ENCODE results near the gene SCML1. TPM values are rescaled to one million over a fixed set of nuclear protein-coding genes. Genes with fewer than 3 reads are reported as not detected.

Gene SCML1
- total RNA-seq, 1 donor from 2014 or later, result 9.3 TPM

- H3K4me3 Mint-ChIP-seq, result no peak overlapping the region
- H3K27me3 Mint-ChIP-seq, result no peaks in the 10 kb centered on the region
- no peak overlapping the region for H3K27ac Mint-ChIP-seq
- H3K9me3 Mint-ChIP-seq, result no peaks in the 10 kb centered on the region
- no peak for TF ChIP-seq CTCF (conservative IDR thresholded peaks at IDR 0.05)
- no peak for DNase-seq (ENCODE audit: extremely low spot score, unreplicated experiment)
- H3K36me3 Mint-ChIP-seq, result no peaks in the 10 kb centered on the region
- H3K4me1 Mint-ChIP-seq (ENCODE audit: unreplicated experiment), result no peaks in the 10 kb centered on the region
Measured at GRCh38 chrX:17768997-17769396, 31.7 kb downstream of the SCML1 start.

DNA sequence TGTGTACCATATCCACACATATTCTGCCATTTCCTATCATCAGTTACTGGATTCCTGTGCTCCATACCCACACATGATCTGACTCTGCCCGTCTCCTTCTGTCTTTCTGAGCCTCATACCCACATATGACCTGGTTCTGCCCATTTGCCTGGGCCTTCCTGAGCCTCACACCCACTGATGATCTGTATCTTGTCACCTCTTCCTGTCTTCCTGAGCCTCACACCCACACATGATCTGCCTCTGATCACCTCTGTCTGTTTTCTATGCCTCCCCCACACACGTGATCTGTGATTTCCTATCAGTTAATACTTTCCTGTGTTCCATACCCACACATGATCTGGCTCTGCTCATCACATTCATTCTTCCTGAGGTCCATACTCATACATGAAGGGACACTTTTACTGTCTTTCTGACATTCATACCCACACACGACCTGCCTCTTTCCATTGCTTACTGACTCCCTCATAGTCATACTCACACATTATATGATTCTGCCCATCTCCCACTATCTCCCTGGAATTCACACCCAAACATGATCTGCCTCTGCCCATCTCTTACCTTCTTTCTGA is 32.5 kb downstream of the SCML1 start:
- Mint-ChIP-seq H3K27ac (no peak overlapping the region), H3K27me3 (no peaks in the 10 kb centered on the region), H3K36me3 (no peaks in the 10 kb centered on the region), H3K4me1 (ENCODE audit: unreplicated experiment) (no peaks in the 10 kb centered on the region), H3K4me3 (no peak overlapping the region), H3K9me3 (no peaks in the 10 kb centered on the region)
- DNase-seq (ENCODE audit: extremely low spot score, unreplicated experiment), result no peak
- TF ChIP-seq CTCF (conservative IDR thresholded peaks at IDR 0.05), result no peak

DNA sequence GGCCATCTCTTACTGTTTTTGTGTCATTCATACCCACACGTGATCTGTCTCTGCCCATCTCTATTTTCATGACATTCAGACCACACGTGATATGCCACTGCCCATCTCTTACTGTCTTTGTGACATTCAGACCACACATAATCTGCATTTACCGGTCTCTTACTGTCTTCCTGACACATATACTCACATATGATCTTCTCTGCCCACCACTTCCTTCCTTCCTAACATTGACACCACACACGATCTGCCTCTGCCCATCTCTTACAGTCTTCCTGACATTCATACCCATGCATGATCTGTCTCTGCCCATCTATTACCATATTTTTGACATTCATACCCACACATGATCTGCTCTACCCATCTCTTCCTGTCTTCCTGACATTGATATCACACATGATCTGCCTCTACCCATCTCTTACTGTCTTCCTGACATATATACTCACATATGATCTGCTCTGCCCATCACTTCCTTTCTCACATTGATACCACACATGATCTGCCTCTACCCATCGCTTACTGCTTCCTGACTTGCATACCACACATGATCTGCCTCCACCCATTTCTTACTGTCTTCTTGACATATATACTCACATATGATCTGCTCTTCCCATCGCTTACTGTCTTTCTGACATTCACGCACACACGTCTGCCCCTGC is 36.1 kb downstream of the SCML1 start:
- Mint-ChIP-seq H3K9me3 (no peaks in the 10 kb centered on the region), H3K27ac (no peak overlapping the region), H3K4me3 (no peak overlapping the region), H3K27me3 (no peaks in the 10 kb centered on the region), H3K4me1 (ENCODE audit: unreplicated experiment) (no peaks in the 10 kb centered on the region), H3K36me3 (no peaks in the 10 kb centered on the region)
- TF ChIP-seq CTCF (conservative IDR thresholded peaks at IDR 0.05), result no peak
- DNase-seq (ENCODE audit: extremely low spot score, unreplicated experiment), result no peak

DNA sequence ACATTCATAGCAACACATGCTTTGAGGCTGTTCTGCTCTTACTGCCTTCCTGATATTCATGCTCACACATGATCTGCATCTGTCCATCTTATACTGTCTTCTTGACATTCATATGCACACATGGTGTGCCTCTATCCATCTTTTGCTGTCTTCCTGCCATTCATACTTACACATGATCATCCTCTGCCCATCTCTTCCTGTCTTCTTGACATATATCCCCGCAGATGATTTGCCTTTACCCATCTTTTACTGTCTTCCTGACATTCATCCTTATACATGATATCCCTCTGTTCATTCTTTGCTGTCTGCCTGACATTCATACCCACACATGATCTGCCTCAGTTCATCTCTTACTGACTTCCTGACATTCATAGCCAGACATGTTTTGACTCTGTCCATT is 36.8 kb downstream of the SCML1 start:
- no peaks in the 10 kb centered on the region for H3K27me3 Mint-ChIP-seq
- no peaks in the 10 kb centered on the region for H3K4me1 Mint-ChIP-seq (ENCODE audit: unreplicated experiment)
- no peak overlapping the region for H3K27ac Mint-ChIP-seq
- no peaks in the 10 kb centered on the region for H3K9me3 Mint-ChIP-seq
- H3K4me3 Mint-ChIP-seq, result no peak overlapping the region
- no peaks in the 10 kb centered on the region for H3K36me3 Mint-ChIP-seq
- DNase-seq (ENCODE audit: extremely low spot score, unreplicated experiment), result no peak
- no peak for TF ChIP-seq CTCF (conservative IDR thresholded peaks at IDR 0.05)

DNA sequence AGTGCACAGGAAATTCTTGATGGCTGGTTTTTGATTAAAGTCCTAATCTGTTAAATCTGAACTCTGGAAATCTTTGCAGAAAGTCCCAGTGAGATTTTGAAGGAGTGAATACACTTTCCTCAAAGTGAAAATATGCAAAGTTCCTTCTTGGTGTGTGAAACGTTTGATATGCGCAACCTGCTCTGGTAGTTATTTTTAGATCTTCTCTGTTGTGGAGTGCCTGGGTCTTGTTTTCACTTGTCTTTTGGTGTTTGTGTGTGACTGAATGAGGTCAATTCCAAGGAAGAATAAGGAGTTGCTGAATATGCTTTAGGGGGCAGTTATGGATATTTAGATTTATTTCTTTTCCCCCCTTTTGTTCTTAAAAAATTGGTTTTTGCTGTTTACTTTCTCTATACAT is 41.7 kb downstream of the SCML1 start:
- no peak overlapping the region for H3K27ac Mint-ChIP-seq
- no peak for DNase-seq (ENCODE audit: extremely low spot score, unreplicated experiment)
- no peak for TF ChIP-seq CTCF (conservative IDR thresholded peaks at IDR 0.05)
- H3K4me1 Mint-ChIP-seq (ENCODE audit: unreplicated experiment), result no peaks in the 10 kb centered on the region
- H3K27me3 Mint-ChIP-seq, result no peaks in the 10 kb centered on the region
- H3K9me3 Mint-ChIP-seq, result peaks cover 5% of the 10 kb centered on the region
- no peak overlapping the region for H3K4me3 Mint-ChIP-seq
- H3K36me3 Mint-ChIP-seq, result no peaks in the 10 kb centered on the region
